Right lobe of liver (tissue), 6 donors: ENCODE results near the gene RIMBP2. TPM values are rescaled to one million over a fixed set of nuclear protein-coding genes. Genes with fewer than 3 reads are reported as not detected.

Experiments
- ATAC-seq, 4 donors: fragments of 200-7000 bp; cut with Tn5 transposase; one replicate each; pipeline ENCODE4 v1.9.1; 2020; ENCODE audit warnings: mild to moderate bottlenecking in 4 of 4, moderate library complexity in 4 of 4
- DNase-seq, 3 donors: peaks; one replicate each; pipeline ENCODE4 v3.0.0-alpha.2; 2020
- H3K27ac ChIP-seq, 3 donors: fragments of 200-600 bp; one replicate each; pipeline ENCODE4 v1.8.0; 2022
- H3K27me3 ChIP-seq, 2 donors: fragments of 200-600 bp; one replicate each; pipeline ENCODE4 v1.8.0; 2022
- H3K36me3 ChIP-seq, 4 donors: fragments of 200-600 bp; sonication (generic) in 1 of 4; one replicate each; pipeline versions ENCODE4 v1.5.1 to v1.8.0; 2017 to 2022; ENCODE audit warnings: control low read depth in 1 of 4
- H3K4me1 ChIP-seq, 4 donors: fragments of 200-600 bp; sonication (generic) in 1 of 4; one replicate each; pipeline versions ENCODE4 v1.5.1 to v1.8.0; 2017 to 2022; ENCODE audit warnings: control low read depth in 1 of 4
- H3K4me3 ChIP-seq, 3 donors: fragments of 200-600 bp; one replicate each; pipeline ENCODE4 v1.8.0; 2022
- H3K9me3 ChIP-seq, 4 donors: fragments of 200-600 bp; sonication (generic) in 1 of 4; one replicate each; pipeline versions ENCODE4 v1.5.1 to v1.8.0; 2017 to 2022; ENCODE audit warnings: control low read depth in 1 of 4
- POLR2A ChIP-seq: fragments of 450-650 bp; IDR thresholded peaks from one replicate; pipeline ENCODE4 v1.6.1; 2017; ENCODE audit warnings: antibody characterized with exemption, mild to moderate bottlenecking
- WGBS: methylation state at CpG from one replicate; pipeline ENCODE4 v1.1.6; 2018; ENCODE audit warnings: low coverage, low lambda C conversion rate; ENCODE audit not compliant: insufficient coverage; ENCODE audit errors: missing lambda C conversion rate; 5-methylcytosine and 5-hydroxymethylcytosine counted together
- intact Hi-C, 2 donors: fragments of 100-400 bp; cut with DNase I; formaldehyde crosslinking; loops; one replicate each; pipeline versions ENCODE4 v1.11.2 to v1.14.1; 2022
- total RNA-seq, 6 experiments: library from RNA; depleted of rRNA in 2 of 6; stranded (reverse); fragments of >200 nt in 2 of 6; fragmentation: NEBNext Ultra II Directional in 3 of 6; extraction: Animal tissue kit (Norgen Biotek cat#: 25700) in 3 of 6; gene quantifications; one replicate each; pipeline versions ENCODE4 v1.1.0 to v1.2.4, GENCODE V29; 2016 to 2023
- TF ChIP-seq, protein P1 (sequence below), 4 donors: fragments of 200-600 bp in 3 of 4; fragments of 450-650 bp in 1 of 4; IDR thresholded peaks; one replicate each; pipeline versions ENCODE4 v1.5.1 to v1.8.0; 2016 to 2022; ENCODE audit warnings: antibody characterized with exemption in 4 of 4, mild to moderate bottlenecking in 2 of 4
- donor health status: DM: no; HTN: yes; CAD: no.
- donor health status: DM: no; HTN: no; CAD: no.
- donor health status: DM: no; HTN: no; CAD: no.
- donor health status: DM: no; HTN: yes; CAD: no.
- donor health status: DM: no; HTN: yes; CAD: no.

RIMBP2 gene
- total RNA-seq, 6 experiments from 2014 or later: 0.04 to 0.19 TPM; not detected in 4

- WGBS: 48% methylated on average over 4 of the region's 10 CpGs
- no peak overlapping the region for H3K27ac ChIP-seq
- TF ChIP-seq, protein P1, sequence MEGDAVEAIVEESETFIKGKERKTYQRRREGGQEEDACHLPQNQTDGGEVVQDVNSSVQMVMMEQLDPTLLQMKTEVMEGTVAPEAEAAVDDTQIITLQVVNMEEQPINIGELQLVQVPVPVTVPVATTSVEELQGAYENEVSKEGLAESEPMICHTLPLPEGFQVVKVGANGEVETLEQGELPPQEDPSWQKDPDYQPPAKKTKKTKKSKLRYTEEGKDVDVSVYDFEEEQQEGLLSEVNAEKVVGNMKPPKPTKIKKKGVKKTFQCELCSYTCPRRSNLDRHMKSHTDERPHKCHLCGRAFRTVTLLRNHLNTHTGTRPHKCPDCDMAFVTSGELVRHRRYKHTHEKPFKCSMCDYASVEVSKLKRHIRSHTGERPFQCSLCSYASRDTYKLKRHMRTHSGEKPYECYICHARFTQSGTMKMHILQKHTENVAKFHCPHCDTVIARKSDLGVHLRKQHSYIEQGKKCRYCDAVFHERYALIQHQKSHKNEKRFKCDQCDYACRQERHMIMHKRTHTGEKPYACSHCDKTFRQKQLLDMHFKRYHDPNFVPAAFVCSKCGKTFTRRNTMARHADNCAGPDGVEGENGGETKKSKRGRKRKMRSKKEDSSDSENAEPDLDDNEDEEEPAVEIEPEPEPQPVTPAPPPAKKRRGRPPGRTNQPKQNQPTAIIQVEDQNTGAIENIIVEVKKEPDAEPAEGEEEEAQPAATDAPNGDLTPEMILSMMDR (IDR thresholded peaks at IDR 0.05): no peak
- TF ChIP-seq POLR2A: no peak
- no peaks in the 10 kb centered on the region for H3K36me3 ChIP-seq
- no peaks in the 10 kb centered on the region for H3K27me3 ChIP-seq
- DNase-seq (no peak), ATAC-seq (no peak)
- H3K4me1 ChIP-seq: no peaks in the 10 kb centered on the region
- H3K4me3 ChIP-seq: no peak overlapping the region
- no peaks in the 10 kb centered on the region for H3K9me3 ChIP-seq
- intact Hi-C loops: no loop called here
Observed at GRCh38 chr12:130486146-130486435, 230.0 kb downstream of the RIMBP2 start.

DNA sequence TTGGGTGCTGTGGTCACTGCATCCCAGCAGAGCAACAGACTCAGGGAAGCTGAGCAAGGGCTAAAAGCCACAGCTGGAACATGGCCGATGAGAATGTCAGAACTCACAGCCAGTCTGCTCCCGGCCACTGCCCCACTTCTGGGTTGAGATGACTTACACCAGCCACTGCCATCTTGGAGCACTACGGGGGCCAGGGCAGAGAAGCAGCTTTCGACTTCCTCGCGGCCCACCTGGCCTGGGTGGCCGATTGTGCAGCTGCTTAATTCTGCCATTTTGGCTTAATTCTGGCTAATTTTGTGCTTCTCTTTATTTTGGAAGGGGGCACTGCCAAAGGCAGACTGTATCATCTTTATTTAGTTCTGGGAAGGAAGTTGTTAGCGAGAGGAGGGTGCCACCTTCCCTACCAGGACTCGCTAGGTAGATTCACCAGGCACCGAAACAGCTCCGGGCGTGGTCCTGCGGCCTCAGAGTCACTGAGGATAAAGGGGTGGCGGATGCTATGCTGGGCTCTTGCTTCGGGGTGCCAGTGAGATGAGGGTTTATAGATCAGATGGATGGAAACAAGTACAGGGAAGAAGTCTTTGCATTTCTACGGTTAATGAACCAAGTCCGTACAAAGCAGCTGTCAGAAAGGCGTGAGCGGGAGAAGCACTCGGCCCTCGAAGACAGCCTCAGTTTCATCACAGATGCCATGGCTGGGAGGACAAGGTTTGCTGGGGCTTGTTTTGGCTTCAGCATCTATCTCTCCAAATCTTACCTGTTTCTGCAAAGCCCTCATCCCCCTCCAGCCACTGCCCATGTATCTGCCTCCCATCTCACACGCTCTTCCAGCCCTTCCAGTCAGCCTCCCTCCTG lies 230.6 kb downstream of the RIMBP2 start:
- no peak for DNase-seq
- WGBS: 75% methylated on average over 19 of the region's 22 CpGs
- no peaks in the 10 kb centered on the region for H3K9me3 ChIP-seq
- no peaks in the 10 kb centered on the region for H3K36me3 ChIP-seq
- H3K27me3 ChIP-seq: no peaks in the 10 kb centered on the region
- no peak for TF ChIP-seq POLR2A
- TF ChIP-seq, protein P1 (IDR thresholded peaks at IDR 0.05): no peak
- H3K4me1 ChIP-seq: no peaks in the 10 kb centered on the region
- ATAC-seq: no peak
- no peak overlapping the region for H3K27ac ChIP-seq
- H3K4me3 ChIP-seq: no peak overlapping the region
- intact Hi-C loops: no loop called here

GRCh38 chr12:130484221-130484620 lies 231.9 kb downstream of the RIMBP2 start:
- intact Hi-C loops: no loop called here
- WGBS: 51% methylated on average over 7 of the region's 11 CpGs
- no peaks in the 10 kb centered on the region for H3K4me1 ChIP-seq
- no peaks in the 10 kb centered on the region for H3K27me3 ChIP-seq
- H3K9me3 ChIP-seq: no peaks in the 10 kb centered on the region
- ATAC-seq (no peak), DNase-seq (no peak)
- H3K4me3 ChIP-seq: no peak overlapping the region
- no peak for TF ChIP-seq POLR2A
- TF ChIP-seq, protein P1 (IDR thresholded peaks at IDR 0.05): no peak
- H3K36me3 ChIP-seq: no peaks in the 10 kb centered on the region
- no peak overlapping the region for H3K27ac ChIP-seq

GRCh38 chr12:130483616-130484180 lies 232.4 kb downstream of the RIMBP2 start:
- no peak for DNase-seq
- TF ChIP-seq POLR2A: no peak
- TF ChIP-seq, protein P1 (IDR thresholded peaks at IDR 0.05): no peak

More at GRCh38 chr12:130483616-130484180, 232.4 kb downstream of the RIMBP2 start:
- WGBS: 88% methylated on average over 6 of the region's 26 CpGs
- Histone ChIP-seq H3K4me3 (no peak overlapping the region), H3K27me3 (no peaks in the 10 kb centered on the region), H3K4me1 (no peaks in the 10 kb centered on the region), H3K27ac (no peak overlapping the region), H3K9me3 (no peaks in the 10 kb centered on the region), H3K36me3 (no peaks in the 10 kb centered on the region)
- ATAC-seq: no peak
- intact Hi-C loops: no loop called here
